ENCODE measurements around the gene SIRPA. TPM values are rescaled to one million over a fixed set of nuclear protein-coding genes. Genes with fewer than 3 reads are reported as not detected.

The SIRPA gene
- total and polyA plus RNA-seq, 5 donors from 2014 or later: not detected

- Histone ChIP-seq H3K4me1 (ENCODE audit: control insufficient read depth, insufficient read depth, low read length, poor library complexity, severe bottlenecking) (no peaks in the 10 kb centered on the region), H3K27me3 (ENCODE audit: control insufficient read depth, insufficient read depth, low read length) (peaks cover 3% of the 10 kb centered on the region), H3K9me3 (ENCODE audit: control insufficient read depth in 2 of 2, low read length in 2 of 2) (no peaks in the 10 kb centered on the region), H3K36me3 (ENCODE audit: control insufficient read depth, insufficient read depth, low read length) (no peaks in the 10 kb centered on the region), H3K27ac (ENCODE audit: insufficient read depth, low read length, poor library complexity, severe bottlenecking) (no peak overlapping the region), H3K4me3 (ENCODE audit: low read depth, low read length) (no peak overlapping the region)
- no peaks in the 10 kb centered on the region for H3K4me1 Mint-ChIP-seq
- peaks cover 16% of the 10 kb centered on the region for H3K27me3 Mint-ChIP-seq
- H3K36me3 Mint-ChIP-seq: no peaks in the 10 kb centered on the region
- no peak overlapping the region for H3K4me3 Mint-ChIP-seq
- no peak overlapping the region for H3K27ac Mint-ChIP-seq
- ATAC-seq (ENCODE audit: low read depth in 2 of 2) (no peak), DNase-seq (no peak)
- peaks cover 0 to 1% (median 0%) of the 10 kb centered on the region in 7 donors for H3K9me3 Mint-ChIP-seq
These were observed 33.1 kb upstream of the SIRPA start for GRCh38 chr20:1861996-1862662.

GRCh38 chr20:1862663-1863053 is 32.5 kb upstream of the SIRPA start:
- ATAC-seq (ENCODE audit: low read depth in 2 of 2): no peak
- no peaks in the 10 kb centered on the region for H3K36me3 ChIP-seq (ENCODE audit: control insufficient read depth, insufficient read depth, low read length)
- H3K27ac Mint-ChIP-seq: no peak overlapping the region

DNA sequence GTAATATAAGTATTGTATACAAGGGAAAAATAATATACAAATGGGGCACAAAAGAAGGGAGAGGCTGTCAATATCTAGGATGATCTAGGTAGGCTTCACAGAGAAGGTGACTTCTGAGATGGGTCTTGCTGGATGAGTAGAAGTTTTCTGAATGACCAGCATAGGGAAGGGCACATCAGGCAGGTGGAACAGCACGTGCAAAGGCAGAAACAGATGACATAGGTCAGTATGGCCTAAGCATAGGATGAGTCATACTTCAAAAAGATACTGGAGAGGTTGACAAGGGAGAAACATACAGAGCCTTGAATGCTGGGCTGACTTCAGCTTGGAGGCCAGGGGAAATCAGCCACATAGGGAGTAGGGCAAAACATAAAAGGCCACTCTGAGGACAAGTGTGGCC is 31.9 kb upstream of the SIRPA start:
- H3K4me3 Mint-ChIP-seq: no peak overlapping the region
- no peak for ATAC-seq (ENCODE audit: low read depth in 2 of 2)

More at GRCh38 chr20:1862663-1863053, 32.5 kb upstream of the SIRPA start:
- Mint-ChIP-seq H3K4me1 (no peaks in the 10 kb centered on the region), H3K27me3 (peaks cover 16% of the 10 kb centered on the region), H3K9me3 (peaks cover 0 to 1% (median 0%) of the 10 kb centered on the region in 7 donors), H3K4me3 (no peak overlapping the region), H3K36me3 (no peaks in the 10 kb centered on the region)
- Histone ChIP-seq H3K4me1 (ENCODE audit: control insufficient read depth, insufficient read depth, low read length, poor library complexity, severe bottlenecking) (no peaks in the 10 kb centered on the region), H3K27ac (ENCODE audit: insufficient read depth, low read length, poor library complexity, severe bottlenecking) (no peak overlapping the region), H3K4me3 (ENCODE audit: low read depth, low read length) (no peak overlapping the region), H3K27me3 (ENCODE audit: control insufficient read depth, insufficient read depth, low read length) (peaks cover 3% of the 10 kb centered on the region), H3K9me3 (ENCODE audit: control insufficient read depth in 2 of 2, low read length in 2 of 2) (no peaks in the 10 kb centered on the region)
- no peak for DNase-seq

GRCh38 chr20:1866834-1867233 is 28.4 kb upstream of the SIRPA start:
- Mint-ChIP-seq H3K4me3 (no peak overlapping the region), H3K27ac (no peak overlapping the region), H3K9me3 (peaks cover 0 to 1% (median 0%) of the 10 kb centered on the region in 7 donors), H3K36me3 (no peaks in the 10 kb centered on the region), H3K4me1 (no peaks in the 10 kb centered on the region), H3K27me3 (peaks cover 5% of the 10 kb centered on the region)
- H3K4me3 ChIP-seq (ENCODE audit: low read depth, low read length): no peak overlapping the region
- no peaks in the 10 kb centered on the region for H3K4me1 ChIP-seq (ENCODE audit: control insufficient read depth, insufficient read depth, low read length, poor library complexity, severe bottlenecking)
- ATAC-seq (ENCODE audit: low read depth in 2 of 2) (no peak), DNase-seq (no peak)
- peaks cover 3% of the 10 kb centered on the region for H3K27me3 ChIP-seq (ENCODE audit: control insufficient read depth, insufficient read depth, low read length)
- no peaks in the 10 kb centered on the region for H3K9me3 ChIP-seq (ENCODE audit: control insufficient read depth in 2 of 2, low read length in 2 of 2)
- H3K36me3 ChIP-seq (ENCODE audit: control insufficient read depth, insufficient read depth, low read length): no peaks in the 10 kb centered on the region
- no peak overlapping the region for H3K27ac ChIP-seq (ENCODE audit: insufficient read depth, low read length, poor library complexity, severe bottlenecking)

More for the DNA sequence above, 31.9 kb upstream of the SIRPA start:
- no peak overlapping the region for H3K27ac ChIP-seq (ENCODE audit: insufficient read depth, low read length, poor library complexity, severe bottlenecking)
- H3K4me3 ChIP-seq (ENCODE audit: low read depth, low read length): no peak overlapping the region
- no peaks in the 10 kb centered on the region for H3K4me1 ChIP-seq (ENCODE audit: control insufficient read depth, insufficient read depth, low read length, poor library complexity, severe bottlenecking)
- peaks cover 0 to 1% (median 0%) of the 10 kb centered on the region in 7 donors for H3K9me3 Mint-ChIP-seq
- H3K27me3 ChIP-seq (ENCODE audit: control insufficient read depth, insufficient read depth, low read length): peaks cover 3% of the 10 kb centered on the region
- H3K27me3 Mint-ChIP-seq: peaks cover 16% of the 10 kb centered on the region
- no peaks in the 10 kb centered on the region for H3K36me3 Mint-ChIP-seq
- H3K9me3 ChIP-seq (ENCODE audit: control insufficient read depth in 2 of 2, low read length in 2 of 2): no peaks in the 10 kb centered on the region
- DNase-seq: no peak
- H3K27ac Mint-ChIP-seq: no peak overlapping the region
- no peaks in the 10 kb centered on the region for H3K36me3 ChIP-seq (ENCODE audit: control insufficient read depth, insufficient read depth, low read length)
- H3K4me1 Mint-ChIP-seq: no peaks in the 10 kb centered on the region

GRCh38 chr20:1867495-1868260 is 27.5 kb upstream of the SIRPA start:
- Mint-ChIP-seq H3K36me3 (no peaks in the 10 kb centered on the region), H3K4me1 (no peaks in the 10 kb centered on the region), H3K9me3 (peaks cover 0 to 2% (median 0%) of the 10 kb centered on the region in 7 donors), H3K4me3 (no peak overlapping the region), H3K27ac (no peak overlapping the region), H3K27me3 (peaks cover 5% of the 10 kb centered on the region)
- Histone ChIP-seq H3K27ac (ENCODE audit: insufficient read depth, low read length, poor library complexity, severe bottlenecking) (no peak overlapping the region), H3K4me3 (ENCODE audit: low read depth, low read length) (no peak overlapping the region), H3K4me1 (ENCODE audit: control insufficient read depth, insufficient read depth, low read length, poor library complexity, severe bottlenecking) (no peaks in the 10 kb centered on the region), H3K36me3 (ENCODE audit: control insufficient read depth, insufficient read depth, low read length) (no peaks in the 10 kb centered on the region), H3K27me3 (ENCODE audit: control insufficient read depth, insufficient read depth, low read length) (peaks cover 3% of the 10 kb centered on the region), H3K9me3 (ENCODE audit: control insufficient read depth in 2 of 2, low read length in 2 of 2) (no peaks in the 10 kb centered on the region)
- DNase-seq (no peak), ATAC-seq (ENCODE audit: low read depth in 2 of 2) (no peak)

- Mint-ChIP-seq H3K27me3 (peaks cover 5% of the 10 kb centered on the region), H3K4me3 (no peak overlapping the region), H3K27ac (no peak overlapping the region)
These were observed 26.4 kb upstream of the SIRPA start for GRCh38 chr20:1868856-1869255.

GRCh38 chr20:1870323-1870722 is 24.9 kb upstream of the SIRPA start:
- Histone ChIP-seq H3K9me3 (ENCODE audit: control insufficient read depth in 2 of 2, low read length in 2 of 2) (no peaks in the 10 kb centered on the region), H3K4me1 (ENCODE audit: control insufficient read depth, insufficient read depth, low read length, poor library complexity, severe bottlenecking) (no peaks in the 10 kb centered on the region), H3K36me3 (ENCODE audit: control insufficient read depth, insufficient read depth, low read length) (no peaks in the 10 kb centered on the region), H3K27ac (ENCODE audit: insufficient read depth, low read length, poor library complexity, severe bottlenecking) (no peak overlapping the region), H3K27me3 (ENCODE audit: control insufficient read depth, insufficient read depth, low read length) (no peaks in the 10 kb centered on the region), H3K4me3 (ENCODE audit: low read depth, low read length) (no peak overlapping the region)
- Mint-ChIP-seq H3K9me3 (peaks cover 0 to 4% (median 0%) of the 10 kb centered on the region in 7 donors), H3K4me3 (no peak overlapping the region), H3K4me1 (no peaks in the 10 kb centered on the region), H3K27me3 (no peaks in the 10 kb centered on the region), H3K36me3 (no peaks in the 10 kb centered on the region), H3K27ac (no peak overlapping the region)
- DNase-seq: no peak
- ATAC-seq (ENCODE audit: low read depth in 2 of 2): no peak

More at GRCh38 chr20:1868856-1869255, 26.4 kb upstream of the SIRPA start:
- no peak overlapping the region for H3K27ac ChIP-seq (ENCODE audit: insufficient read depth, low read length, poor library complexity, severe bottlenecking)
- no peaks in the 10 kb centered on the region for H3K27me3 ChIP-seq (ENCODE audit: control insufficient read depth, insufficient read depth, low read length)
- H3K4me1 Mint-ChIP-seq: no peaks in the 10 kb centered on the region
- ATAC-seq (ENCODE audit: low read depth in 2 of 2): no peak
- H3K36me3 ChIP-seq (ENCODE audit: control insufficient read depth, insufficient read depth, low read length): no peaks in the 10 kb centered on the region
- no peaks in the 10 kb centered on the region for H3K9me3 ChIP-seq (ENCODE audit: control insufficient read depth in 2 of 2, low read length in 2 of 2)
- DNase-seq: no peak
- no peaks in the 10 kb centered on the region for H3K36me3 Mint-ChIP-seq
- H3K4me1 ChIP-seq (ENCODE audit: control insufficient read depth, insufficient read depth, low read length, poor library complexity, severe bottlenecking): no peaks in the 10 kb centered on the region
- H3K9me3 Mint-ChIP-seq: peaks cover 0 to 4% (median 0%) of the 10 kb centered on the region in 7 donors
- no peak overlapping the region for H3K4me3 ChIP-seq (ENCODE audit: low read depth, low read length)

Data from CD4-positive, CD25-positive, alpha-beta regulatory T cell (primary cell).